Measurements from ENCODE around the gene AUTS2.

AUTS2 gene

GRCh38 chr7:70346844-70347462 lies 748.7 kb downstream of the AUTS2 start:
- no peaks in the 10 kb centered on the region for H3K9me3 ChIP-seq
- H3K27ac ChIP-seq = no peak overlapping the region
- TF ChIP-seq, protein P1, sequence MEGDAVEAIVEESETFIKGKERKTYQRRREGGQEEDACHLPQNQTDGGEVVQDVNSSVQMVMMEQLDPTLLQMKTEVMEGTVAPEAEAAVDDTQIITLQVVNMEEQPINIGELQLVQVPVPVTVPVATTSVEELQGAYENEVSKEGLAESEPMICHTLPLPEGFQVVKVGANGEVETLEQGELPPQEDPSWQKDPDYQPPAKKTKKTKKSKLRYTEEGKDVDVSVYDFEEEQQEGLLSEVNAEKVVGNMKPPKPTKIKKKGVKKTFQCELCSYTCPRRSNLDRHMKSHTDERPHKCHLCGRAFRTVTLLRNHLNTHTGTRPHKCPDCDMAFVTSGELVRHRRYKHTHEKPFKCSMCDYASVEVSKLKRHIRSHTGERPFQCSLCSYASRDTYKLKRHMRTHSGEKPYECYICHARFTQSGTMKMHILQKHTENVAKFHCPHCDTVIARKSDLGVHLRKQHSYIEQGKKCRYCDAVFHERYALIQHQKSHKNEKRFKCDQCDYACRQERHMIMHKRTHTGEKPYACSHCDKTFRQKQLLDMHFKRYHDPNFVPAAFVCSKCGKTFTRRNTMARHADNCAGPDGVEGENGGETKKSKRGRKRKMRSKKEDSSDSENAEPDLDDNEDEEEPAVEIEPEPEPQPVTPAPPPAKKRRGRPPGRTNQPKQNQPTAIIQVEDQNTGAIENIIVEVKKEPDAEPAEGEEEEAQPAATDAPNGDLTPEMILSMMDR (IDR thresholded peaks at IDR 0.05) = no peak
- DNase-seq = no peak
- no peaks in the 10 kb centered on the region for H3K36me3 ChIP-seq
- H3K27me3 ChIP-seq = no peaks in the 10 kb centered on the region
- H3K4me3 ChIP-seq = no peak overlapping the region
- H3K4me1 ChIP-seq = no peaks in the 10 kb centered on the region
- intact Hi-C loops (cut with DNase I; ENCODE audit: low total_unique reads) = no loop called here

GRCh38 chr7:70347463-70348254 lies 749.4 kb downstream of the AUTS2 start:
- Histone ChIP-seq H3K36me3 (no peaks in the 10 kb centered on the region), H3K27ac (no peak overlapping the region), H3K9me3 (no peaks in the 10 kb centered on the region), H3K4me3 (no peak overlapping the region), H3K27me3 (no peaks in the 10 kb centered on the region), H3K4me1 (no peaks in the 10 kb centered on the region)
- no peak for DNase-seq
- TF ChIP-seq, protein P1 (IDR thresholded peaks at IDR 0.05) = no peak
- intact Hi-C loops (cut with DNase I; ENCODE audit: low total_unique reads) = no loop called here

- Histone ChIP-seq H3K4me1 (no peaks in the 10 kb centered on the region), H3K36me3 (no peaks in the 10 kb centered on the region)
- intact Hi-C loops (cut with DNase I; ENCODE audit: low total_unique reads) = no loop called here
These were observed 750.8 kb downstream of the AUTS2 start for GRCh38 chr7:70349031-70349430.

GRCh38 chr7:70349819-70350218 lies 751.5 kb downstream of the AUTS2 start:
- TF ChIP-seq, protein P1 (IDR thresholded peaks at IDR 0.05) = no peak
- no peaks in the 10 kb centered on the region for H3K27me3 ChIP-seq
- no peak overlapping the region for H3K27ac ChIP-seq
- H3K4me3 ChIP-seq = no peak overlapping the region
- no peaks in the 10 kb centered on the region for H3K36me3 ChIP-seq
- no peak for DNase-seq
- H3K4me1 ChIP-seq = no peaks in the 10 kb centered on the region
- H3K9me3 ChIP-seq = no peaks in the 10 kb centered on the region
- intact Hi-C loops (cut with DNase I; ENCODE audit: low total_unique reads) = no loop called here

More at GRCh38 chr7:70349031-70349430, 750.8 kb downstream of the AUTS2 start:
- TF ChIP-seq, protein P1 (IDR thresholded peaks at IDR 0.05) = no peak
- Histone ChIP-seq H3K9me3 (no peaks in the 10 kb centered on the region), H3K27ac (no peak overlapping the region), H3K4me3 (no peak overlapping the region), H3K27me3 (no peaks in the 10 kb centered on the region)
- DNase-seq = no peak

DNA sequence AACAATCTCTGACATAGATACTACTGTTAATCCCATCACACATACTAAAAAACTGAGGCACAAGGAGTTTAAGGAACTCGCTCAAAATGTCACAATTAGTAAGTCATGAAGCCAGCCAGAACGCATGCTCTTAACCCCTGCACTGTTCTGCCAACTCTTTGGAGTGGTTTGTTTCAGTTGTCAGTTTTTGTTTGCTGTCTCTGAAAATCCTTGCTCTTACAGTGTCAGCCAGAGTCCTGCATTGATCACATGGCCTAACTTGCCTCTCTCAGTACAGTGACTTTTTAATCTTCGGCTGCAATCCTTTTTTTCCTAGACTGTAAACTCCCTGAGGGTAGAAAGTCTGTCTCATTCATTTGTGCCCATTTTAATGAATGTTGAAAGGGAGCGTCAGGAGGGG lies 753.8 kb downstream of the AUTS2 start:
- intact Hi-C loops (cut with DNase I; ENCODE audit: low total_unique reads) = no loop called here
- TF ChIP-seq, protein P1 (IDR thresholded peaks at IDR 0.05) = no peak
- no peaks in the 10 kb centered on the region for H3K36me3 ChIP-seq
- H3K4me3 ChIP-seq = no peak overlapping the region
- no peaks in the 10 kb centered on the region for H3K9me3 ChIP-seq
- DNase-seq = no peak
- no peak overlapping the region for H3K27ac ChIP-seq
- no peaks in the 10 kb centered on the region for H3K27me3 ChIP-seq
- peaks cover 0 to 7% (median 0%) of the 10 kb centered on the region in 4 donors for H3K4me1 ChIP-seq
